Measurements from ENCODE around the gene RASA1.
"Not testable (repeated sequence)": the region's sequence is repeated elsewhere in the genome, so short reads cannot be mapped to it uniquely, and the experiment has no call there.

Gene RASA1

DNA sequence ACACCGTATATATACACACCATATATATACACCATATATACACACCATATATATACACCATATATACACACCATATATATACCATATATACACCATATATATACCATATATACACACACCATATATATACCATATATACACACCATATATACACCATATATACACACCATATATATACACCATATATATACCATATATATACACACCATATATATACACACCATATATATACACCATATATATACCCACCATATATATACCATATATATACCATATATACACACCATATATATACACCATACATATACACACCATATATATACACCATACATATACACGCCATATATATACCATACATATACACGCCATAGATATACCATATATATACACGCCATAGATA is 19.6 kb downstream of the RASA1 start:
- not testable (repeated sequence) for DNase-seq

DNA sequence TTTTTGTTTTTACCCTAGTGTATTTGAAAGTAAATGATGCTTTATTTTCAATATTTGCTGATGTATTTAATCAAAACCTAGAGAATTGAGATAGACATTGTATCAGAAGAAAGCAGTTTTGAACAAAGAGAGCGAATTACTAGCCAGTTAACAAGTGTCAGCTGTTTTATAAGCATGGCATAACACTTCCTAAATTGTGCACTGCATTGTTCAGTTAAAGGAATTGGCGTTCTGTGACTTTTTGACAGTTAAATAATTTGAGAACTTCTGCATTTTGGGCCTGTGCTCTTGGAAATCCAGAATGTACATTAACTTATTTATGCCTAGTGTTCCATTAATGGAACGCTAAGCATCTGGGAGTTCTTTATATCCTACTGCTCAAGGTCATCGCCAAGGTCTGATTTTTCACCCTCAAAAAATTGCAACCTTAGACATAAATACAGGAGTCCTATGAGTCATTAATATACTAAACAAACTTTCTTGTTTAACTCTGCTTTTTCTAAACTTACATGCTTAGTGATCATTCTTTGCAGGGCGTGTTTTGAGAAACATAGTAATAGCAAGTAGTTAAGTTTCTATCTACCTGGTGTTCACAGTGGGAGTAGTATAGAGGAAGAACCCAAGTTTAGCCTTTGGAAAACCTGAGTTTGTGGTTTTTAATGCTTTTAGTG is 31.1 kb downstream of the RASA1 start:
- DNase-seq = no peak

DNA sequence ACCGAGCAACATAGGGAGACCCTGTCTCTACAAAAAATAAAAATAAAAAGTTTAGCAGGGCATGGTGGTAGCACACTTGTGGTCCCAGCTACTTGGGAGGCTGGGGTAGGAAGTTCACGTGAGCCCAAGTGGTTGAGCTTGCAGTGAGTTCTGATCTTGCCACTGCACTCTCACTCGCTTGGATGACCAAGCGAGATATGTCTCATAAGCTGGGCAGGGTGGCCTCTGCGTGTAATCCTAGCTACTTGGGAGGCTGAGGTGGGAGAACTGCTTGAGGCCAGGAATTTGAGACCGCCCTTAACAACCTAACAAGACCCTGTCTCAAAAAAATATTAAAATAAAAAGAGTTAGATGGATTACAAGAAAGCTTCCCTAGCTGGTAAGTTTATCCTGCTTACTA is 32.5 kb downstream of the RASA1 start:
- DNase-seq = no peak

DNA sequence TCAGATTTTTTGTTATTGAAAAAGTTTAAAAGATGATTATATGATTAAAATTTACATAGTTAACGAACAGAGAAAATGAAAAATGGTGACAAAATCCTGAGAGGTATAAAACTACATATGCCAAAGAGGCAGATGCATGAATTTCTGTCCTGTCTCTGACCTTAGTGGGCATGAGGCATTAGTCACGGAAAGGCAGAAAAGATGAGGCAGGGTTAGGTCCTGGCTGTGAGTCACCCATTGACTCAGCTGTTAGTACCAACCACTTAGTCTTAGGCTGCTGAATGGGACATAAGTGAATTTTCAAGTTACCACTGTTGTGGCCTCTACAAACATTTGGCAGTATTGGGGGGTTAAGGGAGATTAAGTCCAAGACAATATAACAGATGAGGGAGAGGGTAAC is 33.1 kb downstream of the RASA1 start:
- peak; percentile 60 for DNase-seq

DNA sequence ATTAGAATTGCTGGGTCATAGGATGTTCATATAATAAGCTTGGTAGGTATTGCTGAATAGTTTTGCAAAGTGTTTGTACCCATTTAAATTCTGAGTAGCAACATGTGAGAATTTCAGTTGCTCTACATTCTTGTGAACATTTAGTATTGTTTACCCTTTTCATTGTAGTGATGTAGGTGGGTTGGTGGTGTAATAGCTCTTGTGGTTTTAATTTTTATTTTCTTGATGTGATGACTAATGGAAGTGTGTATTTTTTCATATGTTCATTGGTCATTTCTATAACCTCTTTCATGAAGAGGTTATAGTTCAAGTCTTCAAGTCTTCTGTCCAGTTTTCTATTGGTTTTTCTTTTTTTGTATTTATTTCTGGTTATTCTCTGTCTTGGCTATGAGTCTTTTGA is 34.4 kb downstream of the RASA1 start:
- no peak for DNase-seq

DNA sequence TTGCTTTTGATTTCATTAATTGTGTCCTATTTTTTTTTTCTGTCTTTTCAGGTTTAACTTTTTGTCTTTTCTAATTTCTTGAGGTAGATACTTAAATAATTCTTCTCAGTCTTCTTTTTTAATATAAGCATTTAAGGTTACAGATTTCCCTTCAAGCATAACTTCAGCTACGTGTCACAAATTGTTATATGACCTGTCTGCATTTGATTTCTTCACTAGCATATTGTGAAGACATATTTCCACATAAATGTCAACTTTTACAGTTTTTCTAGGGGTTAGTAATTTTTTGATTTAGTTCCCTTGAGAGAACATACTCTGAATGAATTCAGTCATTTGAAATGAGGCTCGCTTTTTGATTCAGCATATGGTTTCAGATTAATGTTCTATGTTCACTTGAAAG is 35.6 kb downstream of the RASA1 start:
- no peak for DNase-seq

DNA sequence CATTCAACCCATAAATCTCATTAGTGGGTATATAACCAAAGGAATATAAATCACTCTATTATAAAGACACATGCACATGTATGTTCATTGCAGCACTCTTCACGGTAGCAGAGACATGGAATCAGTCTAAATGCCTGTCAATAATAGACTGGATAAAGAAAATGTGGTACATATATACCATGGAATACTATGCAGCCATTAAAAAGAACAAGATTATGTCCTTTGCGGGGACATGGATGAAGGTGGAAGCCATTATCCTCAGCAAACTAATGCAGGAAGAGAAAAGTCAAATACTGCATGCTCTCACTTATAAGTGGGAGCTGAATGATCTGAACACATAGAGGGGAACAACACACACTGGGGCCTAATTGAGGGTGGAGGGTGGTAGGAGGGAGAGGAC is 38.4 kb downstream of the RASA1 start:
- DNase-seq = not testable (repeated sequence)

DNA sequence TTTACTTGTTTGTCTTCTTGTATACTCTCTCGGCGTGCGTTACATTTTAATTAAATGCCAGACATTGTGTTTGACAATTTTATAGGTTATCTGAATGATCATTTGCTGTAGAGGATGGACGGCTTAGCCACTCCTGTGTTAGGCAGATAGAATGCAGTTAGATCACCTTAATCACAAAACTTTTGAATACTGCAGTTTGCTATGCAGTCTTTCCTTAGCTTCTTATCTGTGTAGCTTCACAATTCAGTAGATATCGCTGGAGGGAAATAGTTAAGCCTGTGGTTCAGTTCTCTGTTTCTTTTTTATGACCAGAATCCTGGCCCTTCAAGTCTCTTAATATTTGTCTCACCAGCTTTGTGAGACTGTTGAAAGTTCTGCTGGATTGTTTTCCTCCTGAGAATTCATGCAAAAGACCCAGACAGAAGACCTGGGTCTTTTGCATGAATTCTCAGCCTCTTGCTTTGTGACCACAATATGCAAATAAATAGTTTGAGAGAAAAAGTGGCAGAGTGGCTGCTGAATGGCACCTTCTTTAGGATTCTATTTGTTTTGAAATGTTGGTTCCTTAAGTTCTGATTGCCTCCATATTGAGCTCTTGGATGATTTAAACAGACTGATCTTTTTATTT is 40.2 kb downstream of the RASA1 start:
- peak; percentile 65 for DNase-seq

DNA sequence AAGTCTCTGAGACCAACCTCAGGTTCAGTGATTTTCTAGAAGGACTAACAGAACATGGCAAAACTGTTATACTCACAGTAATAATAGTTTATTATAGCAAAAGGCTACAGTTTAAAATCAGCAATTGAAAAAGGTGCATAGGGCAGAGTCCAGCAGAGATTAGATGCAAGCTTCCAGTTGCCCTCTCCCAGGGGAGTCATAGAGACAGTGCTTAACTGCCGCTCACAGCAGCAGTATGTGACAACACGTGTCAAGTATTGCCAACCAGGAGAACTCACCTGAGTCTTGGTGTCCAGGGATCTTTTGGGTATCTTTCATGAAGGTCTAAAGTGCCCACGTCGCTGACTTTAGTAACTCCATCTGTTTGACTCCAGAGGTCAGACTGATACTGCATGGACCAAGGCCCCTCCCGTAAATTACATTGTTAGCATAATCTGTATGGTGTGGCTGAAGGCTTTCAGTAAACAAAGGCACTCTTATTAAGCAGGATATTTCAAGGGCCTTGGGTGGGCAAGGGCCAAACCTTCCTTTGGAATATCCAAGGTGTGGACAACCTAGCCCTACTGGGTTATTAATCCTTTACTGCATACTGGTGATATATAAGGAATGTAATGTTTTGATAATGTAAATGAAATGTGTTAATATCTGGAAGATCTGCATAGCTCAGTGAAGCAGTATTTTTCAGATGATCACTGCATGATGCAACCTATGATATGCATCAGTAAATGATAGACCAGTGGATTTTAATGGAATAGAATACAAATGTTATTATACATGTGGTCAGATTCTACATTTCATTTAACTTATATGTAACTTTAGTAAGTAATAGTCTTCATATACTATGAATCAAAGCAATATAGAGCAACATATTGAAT is 44.0 kb downstream of the RASA1 start:
- DNase-seq = no peak

DNA sequence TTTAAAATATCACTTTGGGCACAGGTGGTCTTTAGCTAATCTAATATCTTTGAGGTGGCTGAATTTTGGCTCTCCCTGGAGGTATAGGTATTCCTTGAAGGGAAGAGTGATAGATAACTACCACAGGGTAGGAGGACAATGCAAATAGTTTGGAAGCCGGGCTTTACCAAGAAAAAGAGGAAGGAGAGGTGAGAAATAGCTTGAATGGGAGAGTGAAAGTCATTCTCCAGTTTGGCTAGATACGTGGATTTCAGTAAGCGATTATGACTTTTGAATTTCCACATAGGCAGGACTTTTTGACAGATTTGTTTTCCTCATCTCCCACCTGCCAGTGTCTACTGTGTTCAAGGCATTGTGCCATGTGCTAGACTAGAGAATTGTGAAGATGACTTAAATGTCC is 45.5 kb downstream of the RASA1 start:
- DNase-seq = no peak

DNA sequence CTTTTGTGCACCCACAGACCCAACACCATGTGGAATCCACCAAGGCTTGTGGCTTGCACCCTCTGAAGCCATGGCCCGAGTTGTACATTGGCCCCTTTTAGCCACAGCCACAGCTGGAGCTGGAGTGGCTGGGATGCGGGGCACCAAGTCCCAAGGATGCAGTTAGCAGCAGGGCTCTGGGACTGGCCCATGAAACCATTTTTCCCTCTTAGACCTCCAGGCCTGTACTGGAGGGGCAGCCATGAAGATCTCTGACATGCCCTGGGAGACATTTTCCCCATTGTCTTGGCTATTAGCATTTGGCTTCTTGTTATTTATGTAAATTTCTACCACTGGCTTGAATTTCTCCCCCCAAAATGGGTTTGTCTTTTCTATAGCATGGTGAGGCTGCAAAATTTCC is 51.8 kb downstream of the RASA1 start:
- DNase-seq = no peak

DNA sequence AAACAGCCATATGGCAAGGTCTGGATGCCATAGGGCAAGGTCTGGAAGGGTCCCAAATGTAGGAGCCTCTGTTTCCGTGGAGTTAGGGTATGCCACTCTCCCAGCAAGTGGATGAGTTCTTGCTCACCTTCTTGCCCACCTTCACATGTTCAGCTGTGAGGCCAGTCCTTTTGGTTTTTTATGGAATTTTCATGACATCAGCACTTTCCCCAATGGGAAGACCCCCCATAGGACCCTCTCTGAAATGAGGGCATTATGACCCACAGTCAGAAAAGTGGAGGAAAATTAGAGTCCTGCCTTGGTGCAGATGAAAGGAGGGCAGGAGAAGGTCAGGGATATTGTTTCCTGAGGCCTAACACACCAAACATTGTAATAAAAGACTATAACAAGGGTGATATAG is 53.9 kb downstream of the RASA1 start:
- DNase-seq = no peak

DNA sequence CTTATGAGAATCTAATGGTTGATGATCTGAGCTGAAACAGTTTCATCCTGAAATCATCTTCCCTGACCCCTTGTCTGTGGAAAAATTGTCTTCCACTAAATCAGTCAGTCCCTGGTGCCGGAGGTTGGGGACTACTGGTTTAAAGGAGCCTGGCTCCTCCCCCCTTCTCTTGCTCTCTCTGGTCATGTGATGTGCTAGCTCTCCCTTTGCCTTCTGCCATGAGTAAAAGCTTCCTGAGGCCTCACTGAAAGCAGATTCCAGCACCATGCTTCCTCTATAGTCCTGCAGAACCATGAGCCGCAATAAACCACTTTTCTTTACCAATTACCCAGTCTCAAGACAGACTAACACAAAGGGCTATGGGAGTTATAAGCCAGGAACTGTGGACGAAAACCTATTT is 54.7 kb downstream of the RASA1 start:
- no peak for DNase-seq

DNA sequence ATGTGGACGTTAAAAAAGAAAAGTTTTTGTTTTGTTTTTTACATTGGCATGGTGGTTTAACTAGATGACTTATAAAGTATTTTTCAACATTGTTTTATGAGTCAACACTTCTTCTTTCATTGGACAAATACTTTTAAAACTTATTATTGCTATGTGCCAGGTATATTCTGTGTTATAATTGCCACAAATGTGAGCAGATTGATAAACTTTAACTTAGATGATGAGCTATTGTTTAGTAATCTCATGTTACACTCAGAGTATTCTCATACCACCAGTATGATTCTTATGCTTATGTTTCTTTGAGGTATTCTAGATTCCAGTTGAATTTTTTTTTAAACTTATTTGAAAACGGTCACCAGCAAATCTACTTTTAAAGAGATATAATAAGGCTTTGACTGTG is 60.3 kb downstream of the RASA1 start:
- no peak for DNase-seq

DNA sequence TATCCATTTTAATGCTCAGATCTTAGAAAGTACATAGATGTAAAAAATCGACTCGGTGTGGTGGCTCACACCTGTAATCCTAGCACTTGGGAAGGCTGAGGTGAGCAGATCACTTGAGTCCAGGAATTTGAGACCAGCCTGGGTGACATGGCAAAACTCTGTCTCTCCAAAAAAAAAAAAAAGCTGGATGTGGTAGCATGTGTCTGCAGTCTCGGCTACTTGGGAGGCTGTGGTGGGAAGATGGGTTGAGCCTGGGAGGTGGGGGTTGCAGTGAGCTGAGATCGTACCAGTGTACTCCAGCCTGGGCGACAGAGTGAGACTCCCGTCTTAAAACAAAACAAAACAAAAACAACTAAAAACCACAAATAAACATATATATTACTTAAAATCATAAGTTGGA is 61.4 kb downstream of the RASA1 start:
- no peak for DNase-seq

DNA sequence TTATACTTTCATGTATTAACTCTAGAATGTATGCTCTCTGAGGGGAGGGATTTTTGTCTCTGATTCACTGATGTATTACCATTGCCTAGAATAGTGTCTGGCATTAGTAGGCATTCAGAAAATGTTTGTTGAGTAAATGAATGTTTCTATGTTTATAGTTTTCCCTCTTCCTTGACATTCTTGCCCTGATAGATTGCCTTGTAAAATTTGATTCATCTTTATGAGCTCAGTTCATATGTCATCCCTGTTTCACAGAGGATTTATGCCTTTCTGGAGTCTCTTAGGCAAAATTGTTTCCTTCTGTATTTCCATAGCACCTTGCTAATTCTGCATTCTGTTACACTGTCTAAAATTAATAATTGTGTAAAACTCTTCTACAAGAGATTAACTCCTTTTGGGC is 72.3 kb downstream of the RASA1 start:
- DNase-seq = no peak

DNA sequence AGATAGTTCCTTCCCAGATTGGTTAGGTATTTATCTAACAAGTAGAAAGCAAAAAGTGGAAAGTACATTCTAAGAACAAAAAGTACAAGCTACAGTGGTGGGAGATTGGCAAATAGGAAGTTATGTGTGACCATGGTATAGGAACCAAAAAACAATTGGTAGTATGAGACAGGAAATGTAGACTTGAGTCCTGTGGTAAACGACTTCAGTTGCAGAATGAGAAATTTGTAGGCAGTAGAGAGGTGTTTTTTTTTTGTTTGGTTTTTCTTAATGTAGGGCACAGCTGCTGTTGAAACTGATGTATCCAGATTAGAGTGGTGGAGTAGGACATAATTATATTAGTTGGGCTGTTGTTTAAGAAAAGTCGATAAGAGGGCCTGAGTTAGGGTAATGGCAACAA is 73.0 kb downstream of the RASA1 start:
- DNase-seq = peak; percentile 16

DNA sequence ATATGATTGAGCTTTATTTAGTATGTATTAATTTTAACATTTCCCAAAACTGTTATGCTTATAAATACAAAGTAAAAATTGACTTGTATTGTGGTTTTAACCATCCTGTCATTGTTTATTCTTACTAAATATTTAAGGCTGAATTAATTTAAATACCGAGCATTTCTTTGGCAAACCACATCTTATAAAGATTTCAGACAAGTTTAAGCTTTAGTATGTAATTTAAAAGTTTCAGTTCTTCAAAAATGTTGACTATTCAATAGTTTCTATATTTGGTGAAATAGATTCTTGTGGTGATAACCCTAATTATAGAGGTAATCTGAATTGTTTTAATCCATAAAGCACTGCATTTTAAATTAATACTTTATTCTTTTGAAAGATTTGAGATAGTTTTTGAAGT is 79.6 kb downstream of the RASA1 start:
- DNase-seq = no peak

DNA sequence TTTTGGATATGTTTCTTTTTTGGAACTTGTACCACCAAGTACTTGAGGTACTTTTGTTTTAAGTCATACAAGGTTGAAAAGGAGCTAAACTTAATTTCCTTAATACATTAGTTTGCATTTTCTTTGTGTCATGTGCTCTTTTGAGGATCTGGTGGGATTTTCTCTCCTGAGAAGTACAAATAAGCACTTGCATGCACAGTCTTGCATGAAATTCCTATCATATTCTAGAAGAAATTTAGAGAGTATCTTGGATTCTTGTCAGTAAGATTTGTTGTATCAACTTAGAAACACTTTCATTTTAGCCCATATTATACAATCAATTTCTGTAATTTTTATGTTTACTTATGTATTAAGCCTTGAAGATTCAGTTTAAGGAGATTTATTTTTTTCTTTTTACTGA is 80.2 kb downstream of the RASA1 start:
- DNase-seq = no peak

DNA sequence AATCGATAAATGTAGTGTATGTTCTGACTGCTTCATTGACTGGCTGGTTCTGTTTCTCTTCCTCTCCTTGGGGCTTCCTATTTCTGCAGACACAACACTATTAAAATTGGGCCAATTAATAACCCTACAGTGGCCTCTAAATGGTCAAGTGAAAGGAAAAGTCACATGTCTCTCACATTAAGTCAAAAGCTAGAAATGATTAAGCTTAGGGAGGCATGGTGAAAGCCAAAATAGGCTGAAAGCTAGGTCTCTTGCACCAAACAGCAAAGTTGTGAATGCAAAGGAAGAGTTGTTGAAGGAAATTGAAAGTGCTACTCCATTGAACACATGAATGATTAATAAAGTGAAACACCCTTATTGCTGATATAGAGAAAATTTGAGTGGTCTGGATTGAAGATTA is 86.8 kb downstream of the RASA1 start:
- DNase-seq = no peak

DNA sequence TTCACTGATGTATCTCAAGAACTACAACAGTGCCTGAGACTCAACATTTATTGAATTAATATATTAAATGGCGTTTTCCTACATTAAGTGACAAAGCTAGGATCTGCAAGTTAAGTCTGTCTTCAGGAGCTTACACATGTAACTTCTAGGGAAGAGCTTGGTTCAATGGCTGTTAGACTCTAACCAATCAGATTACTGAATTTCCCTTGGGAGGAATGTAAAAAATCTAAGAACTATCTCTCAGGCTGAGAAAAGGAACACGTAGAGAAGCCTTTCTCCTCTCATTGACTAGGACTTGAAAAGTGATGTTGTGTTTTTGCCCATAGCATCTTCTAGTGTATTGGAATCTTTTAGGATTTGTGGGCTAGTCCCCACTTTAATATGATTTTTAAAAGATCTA is 91.4 kb downstream of the RASA1 start:
- DNase-seq = no peak

DNA sequence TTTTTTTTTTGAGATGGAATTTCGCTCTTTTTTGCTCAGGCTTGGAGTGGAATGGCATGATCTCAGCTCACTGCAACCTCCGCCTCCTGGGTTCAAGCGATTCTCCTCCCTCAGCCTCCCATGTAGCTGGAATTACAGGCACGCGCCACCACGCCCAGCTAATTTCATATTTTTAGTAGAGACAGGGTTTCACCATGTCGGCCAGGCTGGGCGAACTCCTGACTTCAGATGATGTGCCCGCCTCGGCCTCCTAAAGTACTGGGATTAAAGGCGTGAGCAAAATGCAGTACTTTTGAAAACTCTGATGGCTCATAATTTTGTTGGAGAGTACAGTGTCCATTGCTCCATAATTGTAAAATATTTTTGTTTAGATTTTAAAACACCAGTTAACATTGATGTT is 92.4 kb downstream of the RASA1 start:
- no peak for DNase-seq

DNA sequence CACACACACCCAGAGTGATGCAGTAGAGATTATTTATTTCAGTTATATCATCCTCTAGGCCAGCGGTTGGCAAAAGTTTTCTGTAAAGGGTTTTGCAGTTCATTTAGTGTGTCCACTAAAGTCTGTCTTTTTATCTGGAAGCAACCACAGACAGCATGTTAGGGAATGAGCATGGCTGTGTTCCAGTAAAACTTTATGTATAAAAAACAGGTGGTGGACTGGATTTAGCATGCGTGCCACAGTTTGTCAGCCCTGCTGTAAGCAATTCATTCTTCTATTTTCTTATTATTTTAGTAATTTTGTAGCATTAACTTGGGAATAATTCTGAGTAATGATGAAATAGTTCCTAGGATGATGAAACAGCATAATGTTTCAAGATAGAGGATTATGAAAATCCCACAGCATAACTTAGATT is 93.4 kb downstream of the RASA1 start:
- DNase-seq = no peak

DNA sequence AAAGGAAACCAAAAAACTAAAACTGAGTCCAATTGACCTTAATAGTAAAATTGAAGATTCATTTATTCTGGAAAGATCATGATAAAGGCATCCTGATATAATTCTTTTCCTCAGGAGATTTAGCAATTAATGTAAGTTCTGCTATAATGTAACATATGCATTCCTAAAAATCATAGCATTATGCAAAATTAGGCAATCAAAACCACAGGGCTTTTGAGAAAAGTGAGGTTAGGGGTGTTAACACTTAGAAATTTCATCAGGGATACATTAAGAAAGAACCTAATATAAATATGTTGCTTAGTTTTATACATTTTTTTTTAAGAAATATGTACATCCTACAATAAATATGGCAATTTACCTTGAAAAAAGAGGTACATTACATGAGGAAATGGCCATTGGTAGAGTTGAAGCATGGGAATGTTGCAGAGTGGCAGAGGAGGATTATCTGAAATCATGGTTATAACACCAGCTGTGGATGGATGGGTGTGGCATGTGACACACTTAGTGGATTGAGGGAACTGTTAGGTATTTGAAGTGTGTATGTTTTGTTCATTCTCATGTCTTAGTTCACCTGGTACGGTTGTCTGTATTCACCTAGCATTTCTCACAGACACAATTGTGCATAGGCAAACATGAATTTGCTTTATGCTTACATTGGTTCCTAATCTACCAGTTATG is 94.0 kb downstream of the RASA1 start:
- DNase-seq = no peak
